Measurements from ENCODE around the gene CC2D2B. TPM values are rescaled to one million over a fixed set of nuclear protein-coding genes. Genes with fewer than 3 reads are reported as not detected.

Gene CC2D2B
- total RNA-seq, 1 donor from 2014 or later = 0.18 TPM

DNA sequence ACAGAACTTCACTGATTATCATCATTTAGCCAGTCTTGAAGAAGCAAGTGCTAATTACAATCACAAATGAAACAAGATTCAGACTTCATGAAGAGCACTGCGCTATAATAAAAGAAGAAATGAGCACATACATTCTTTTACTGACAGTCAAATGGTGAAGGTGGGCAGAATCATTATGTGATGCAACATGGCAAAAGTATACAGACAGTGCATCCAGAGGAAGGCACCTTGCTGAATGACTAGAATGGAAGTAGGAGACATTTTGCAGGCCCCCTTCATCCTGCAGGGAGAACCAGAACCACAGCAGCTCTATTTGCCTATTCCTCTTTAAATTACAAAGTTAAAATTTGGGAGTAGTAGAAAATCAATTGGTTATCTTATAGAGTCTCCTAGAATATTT is 31.0 kb upstream of the CC2D2B start:
- H3K4me3 ChIP-seq (ENCODE audit: insufficient read depth, low read depth, low read length) = no peak overlapping the region
- Mint-ChIP-seq H3K27me3 (ENCODE audit: low read depth, unreplicated experiment) (no peaks in the 10 kb centered on the region), H3K36me3 (ENCODE audit: low read depth, unreplicated experiment) (peaks cover 28% of the 10 kb centered on the region)

DNA sequence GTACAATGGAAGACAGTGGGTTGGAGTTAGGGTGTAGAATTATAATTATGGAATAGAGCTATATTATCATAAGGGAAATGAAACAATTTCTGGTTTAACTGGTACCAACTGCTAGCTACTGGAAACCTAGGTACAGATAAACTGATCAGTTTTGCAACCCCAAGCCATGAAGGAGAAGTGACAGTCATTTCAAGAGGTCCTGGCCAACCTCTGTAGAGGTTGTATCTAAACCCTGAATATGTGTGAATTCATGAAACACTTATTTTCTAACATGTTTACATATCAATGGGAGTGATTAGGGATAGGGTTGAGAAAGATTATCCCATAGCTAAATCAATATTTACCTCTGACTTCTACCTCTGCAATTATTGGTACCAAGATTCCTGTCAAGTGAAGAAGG is 29.9 kb upstream of the CC2D2B start:
- Histone ChIP-seq H3K36me3 (ENCODE audit: insufficient read depth, low read length) (no peaks in the 10 kb centered on the region), H3K9me3 (ENCODE audit: insufficient read depth, low read depth, low read length) (no peaks in the 10 kb centered on the region), H3K27ac (ENCODE audit: low read depth, low read length) (no peak overlapping the region), H2AFZ (ENCODE audit: low read depth, low read length) (no peak overlapping the region), H4K20me1 (ENCODE audit: insufficient read depth, low read length) (no peaks in the 10 kb centered on the region), H3K4me3 (ENCODE audit: insufficient read depth, low read depth, low read length) (no peak overlapping the region), H3K79me2 (ENCODE audit: insufficient read depth, low read length) (no peaks in the 10 kb centered on the region), H3K4me2 (ENCODE audit: low read length) (no peak overlapping the region), H3K9ac (ENCODE audit: low read length) (no peak overlapping the region), H3K4me1 (ENCODE audit: insufficient read depth, low read length) (no peaks in the 10 kb centered on the region), H3K27me3 (ENCODE audit: insufficient read depth, low read length) (no peaks in the 10 kb centered on the region)
- no peaks in the 10 kb centered on the region for H3K27me3 Mint-ChIP-seq (ENCODE audit: low read depth, unreplicated experiment)
- no peak overlapping the region for H3K27ac Mint-ChIP-seq (ENCODE audit: unreplicated experiment)
- H3K36me3 Mint-ChIP-seq (ENCODE audit: low read depth, unreplicated experiment) = peaks cover 26% of the 10 kb centered on the region
- FAIRE-seq = no peak
- no peaks in the 10 kb centered on the region for H3K4me1 Mint-ChIP-seq (ENCODE audit: low read depth, unreplicated experiment)
- no peak for DNase-seq (ENCODE audit: low read depth)
- H3K4me3 Mint-ChIP-seq (ENCODE audit: unreplicated experiment) = no peak overlapping the region
- H3K9me3 Mint-ChIP-seq (ENCODE audit: unreplicated experiment) = peaks cover 5% of the 10 kb centered on the region
- no peak for TF ChIP-seq EZH2 (IDR thresholded peaks at IDR 0.05; ENCODE audit: insufficient read depth, low read length)
- TF ChIP-seq, protein P1, sequence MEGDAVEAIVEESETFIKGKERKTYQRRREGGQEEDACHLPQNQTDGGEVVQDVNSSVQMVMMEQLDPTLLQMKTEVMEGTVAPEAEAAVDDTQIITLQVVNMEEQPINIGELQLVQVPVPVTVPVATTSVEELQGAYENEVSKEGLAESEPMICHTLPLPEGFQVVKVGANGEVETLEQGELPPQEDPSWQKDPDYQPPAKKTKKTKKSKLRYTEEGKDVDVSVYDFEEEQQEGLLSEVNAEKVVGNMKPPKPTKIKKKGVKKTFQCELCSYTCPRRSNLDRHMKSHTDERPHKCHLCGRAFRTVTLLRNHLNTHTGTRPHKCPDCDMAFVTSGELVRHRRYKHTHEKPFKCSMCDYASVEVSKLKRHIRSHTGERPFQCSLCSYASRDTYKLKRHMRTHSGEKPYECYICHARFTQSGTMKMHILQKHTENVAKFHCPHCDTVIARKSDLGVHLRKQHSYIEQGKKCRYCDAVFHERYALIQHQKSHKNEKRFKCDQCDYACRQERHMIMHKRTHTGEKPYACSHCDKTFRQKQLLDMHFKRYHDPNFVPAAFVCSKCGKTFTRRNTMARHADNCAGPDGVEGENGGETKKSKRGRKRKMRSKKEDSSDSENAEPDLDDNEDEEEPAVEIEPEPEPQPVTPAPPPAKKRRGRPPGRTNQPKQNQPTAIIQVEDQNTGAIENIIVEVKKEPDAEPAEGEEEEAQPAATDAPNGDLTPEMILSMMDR (IDR thresholded peaks at IDR 0.05; ENCODE audit: insufficient read depth, low read depth, low read length) = no peak

More for the DNA sequence above, 31.0 kb upstream of the CC2D2B start:
- Histone ChIP-seq H3K4me2 (ENCODE audit: low read length) (no peak overlapping the region), H3K79me2 (ENCODE audit: insufficient read depth, low read length) (no peaks in the 10 kb centered on the region), H4K20me1 (ENCODE audit: insufficient read depth, low read length) (no peaks in the 10 kb centered on the region), H3K9ac (ENCODE audit: low read length) (no peak overlapping the region), H3K27me3 (ENCODE audit: insufficient read depth, low read length) (no peaks in the 10 kb centered on the region), H3K36me3 (ENCODE audit: insufficient read depth, low read length) (peaks cover 4% of the 10 kb centered on the region), H3K4me1 (ENCODE audit: insufficient read depth, low read length) (no peaks in the 10 kb centered on the region), H2AFZ (ENCODE audit: low read depth, low read length) (no peak overlapping the region), H3K27ac (ENCODE audit: low read depth, low read length) (no peak overlapping the region), H3K9me3 (ENCODE audit: insufficient read depth, low read depth, low read length) (no peaks in the 10 kb centered on the region)
- FAIRE-seq (no peak), DNase-seq (ENCODE audit: low read depth) (no peak)
- no peak for TF ChIP-seq EZH2 (IDR thresholded peaks at IDR 0.05; ENCODE audit: insufficient read depth, low read length)
- TF ChIP-seq, protein P1 (IDR thresholded peaks at IDR 0.05; ENCODE audit: insufficient read depth, low read depth, low read length) = no peak
- no peak overlapping the region for H3K27ac Mint-ChIP-seq (ENCODE audit: unreplicated experiment)
- peaks cover 3% of the 10 kb centered on the region for H3K9me3 Mint-ChIP-seq (ENCODE audit: unreplicated experiment)
- no peak overlapping the region for H3K4me3 Mint-ChIP-seq (ENCODE audit: unreplicated experiment)
- H3K4me1 Mint-ChIP-seq (ENCODE audit: low read depth, unreplicated experiment) = no peaks in the 10 kb centered on the region

DNA sequence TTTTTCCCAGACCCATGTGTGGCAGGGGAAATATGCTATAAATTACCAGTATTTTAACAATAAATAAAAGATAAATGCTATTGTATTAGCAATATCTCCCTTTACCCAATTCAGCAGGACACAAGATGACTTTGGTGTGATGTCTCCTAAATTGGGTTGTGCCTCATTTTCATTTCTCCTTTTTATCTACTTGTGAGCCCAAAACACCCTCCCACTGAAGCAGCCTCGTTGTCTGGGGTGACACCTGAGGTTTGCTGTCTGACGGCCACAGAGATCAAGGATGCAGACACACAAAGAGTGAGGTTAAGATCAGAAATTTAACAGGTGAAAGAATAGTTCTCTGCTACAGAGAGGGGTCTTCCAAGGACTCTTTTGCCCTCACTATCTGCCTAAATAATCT is 27.1 kb upstream of the CC2D2B start:
- Histone ChIP-seq H3K9ac (ENCODE audit: low read length) (no peak overlapping the region), H3K4me2 (ENCODE audit: low read length) (no peak overlapping the region), H2AFZ (ENCODE audit: low read depth, low read length) (no peak overlapping the region), H3K27me3 (ENCODE audit: insufficient read depth, low read length) (no peaks in the 10 kb centered on the region), H3K27ac (ENCODE audit: low read depth, low read length) (no peak overlapping the region), H3K36me3 (ENCODE audit: insufficient read depth, low read length) (no peaks in the 10 kb centered on the region), H3K79me2 (ENCODE audit: insufficient read depth, low read length) (no peaks in the 10 kb centered on the region), H3K4me3 (ENCODE audit: insufficient read depth, low read depth, low read length) (no peak overlapping the region), H3K4me1 (ENCODE audit: insufficient read depth, low read length) (no peaks in the 10 kb centered on the region), H4K20me1 (ENCODE audit: insufficient read depth, low read length) (no peaks in the 10 kb centered on the region), H3K9me3 (ENCODE audit: insufficient read depth, low read depth, low read length) (no peaks in the 10 kb centered on the region)
- DNase-seq (ENCODE audit: low read depth) (no peak), FAIRE-seq (no peak)
- Mint-ChIP-seq H3K4me1 (ENCODE audit: low read depth, unreplicated experiment) (no peaks in the 10 kb centered on the region), H3K27me3 (ENCODE audit: low read depth, unreplicated experiment) (no peaks in the 10 kb centered on the region), H3K36me3 (ENCODE audit: low read depth, unreplicated experiment) (peaks cover 3% of the 10 kb centered on the region), H3K4me3 (ENCODE audit: unreplicated experiment) (no peak overlapping the region), H3K9me3 (ENCODE audit: unreplicated experiment) (peaks cover 3% of the 10 kb centered on the region), H3K27ac (ENCODE audit: unreplicated experiment) (no peak overlapping the region)
- TF ChIP-seq EZH2 (IDR thresholded peaks at IDR 0.05; ENCODE audit: insufficient read depth, low read length) = no peak
- TF ChIP-seq, protein P1 (IDR thresholded peaks at IDR 0.05; ENCODE audit: insufficient read depth, low read depth, low read length) = no peak

Data from astrocyte (in vitro differentiated cells and primary cell).